Thyroid gland (tissue), 4 donors: ENCODE results near the gene GPBP1.

ENCODE experiments used
- POLR2A ChIP-seq, 2 donors: fragments of 450-650 bp; IDR thresholded peaks; one replicate each; pipeline ENCODE4 v1.6.1; 2017; ENCODE audit warnings: antibody characterized with exemption in 2 of 2, mild to moderate bottlenecking in 2 of 2, moderate library complexity in 1 of 2
- TF ChIP-seq, protein P1 (sequence below), 6 experiments: fragments of 200-600 bp in 3 of 6; fragments of 450-650 bp in 3 of 6; sonication (generic) in 3 of 6; IDR thresholded peaks; one replicate each; pipeline ENCODE4 v1.5.1; 2016 to 2019; ENCODE audit warnings: antibody characterized with exemption in 6 of 6, mild to moderate bottlenecking in 2 of 6, inconsistent platforms in 1 of 6, moderate library complexity in 1 of 6

DNA sequence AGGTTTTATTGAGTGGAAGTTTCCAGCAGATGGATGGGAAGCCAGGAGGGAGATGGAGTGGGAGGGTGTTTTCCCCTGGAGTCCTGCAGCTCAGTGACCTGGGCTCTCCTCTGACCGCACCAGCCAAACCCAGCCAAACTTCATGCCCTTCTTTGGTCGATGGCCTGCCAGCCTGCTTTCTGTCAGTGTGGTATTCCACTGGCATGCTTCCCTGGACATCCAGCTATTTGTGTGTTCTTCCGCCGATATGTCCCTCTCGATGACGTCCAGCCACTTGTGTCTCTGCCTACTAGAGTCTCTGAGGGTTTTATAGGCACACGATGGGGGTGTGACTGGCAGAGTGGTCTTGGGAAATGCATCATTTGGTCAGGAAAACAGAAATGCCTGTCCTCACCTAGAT, 33.8 kb downstream of the GPBP1 start:
- TF ChIP-seq, protein P1, sequence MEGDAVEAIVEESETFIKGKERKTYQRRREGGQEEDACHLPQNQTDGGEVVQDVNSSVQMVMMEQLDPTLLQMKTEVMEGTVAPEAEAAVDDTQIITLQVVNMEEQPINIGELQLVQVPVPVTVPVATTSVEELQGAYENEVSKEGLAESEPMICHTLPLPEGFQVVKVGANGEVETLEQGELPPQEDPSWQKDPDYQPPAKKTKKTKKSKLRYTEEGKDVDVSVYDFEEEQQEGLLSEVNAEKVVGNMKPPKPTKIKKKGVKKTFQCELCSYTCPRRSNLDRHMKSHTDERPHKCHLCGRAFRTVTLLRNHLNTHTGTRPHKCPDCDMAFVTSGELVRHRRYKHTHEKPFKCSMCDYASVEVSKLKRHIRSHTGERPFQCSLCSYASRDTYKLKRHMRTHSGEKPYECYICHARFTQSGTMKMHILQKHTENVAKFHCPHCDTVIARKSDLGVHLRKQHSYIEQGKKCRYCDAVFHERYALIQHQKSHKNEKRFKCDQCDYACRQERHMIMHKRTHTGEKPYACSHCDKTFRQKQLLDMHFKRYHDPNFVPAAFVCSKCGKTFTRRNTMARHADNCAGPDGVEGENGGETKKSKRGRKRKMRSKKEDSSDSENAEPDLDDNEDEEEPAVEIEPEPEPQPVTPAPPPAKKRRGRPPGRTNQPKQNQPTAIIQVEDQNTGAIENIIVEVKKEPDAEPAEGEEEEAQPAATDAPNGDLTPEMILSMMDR (IDR thresholded peaks at IDR 0.05) = no peak
- TF ChIP-seq POLR2A (IDR thresholded peaks at IDR 0.05) = no peak
